ENCODE results near the gene TSR2.
"Not testable (repeated sequence)": the region's sequence is repeated elsewhere in the genome, so short reads cannot be mapped to it uniquely, and the experiment has no call there.

GRCh38 chrX:54489819-54490218 is 49.6 kb downstream of the TSR2 start:
- TF ChIP-seq CTCF (IDR thresholded peaks at IDR 0.05; ENCODE audit: insufficient read depth, low read length, poor library complexity, severe bottlenecking); EZH2phosphoT487 (conservative IDR thresholded peaks at IDR 0.05; ENCODE audit: low read length): not testable (repeated sequence)

All from SU-DHL-6 (cell line).